Astrocyte (in vitro differentiated cells and primary cell): Measurements from ENCODE around the gene COX6B1.

Experiments
- CTCF ChIP-seq: IDR thresholded peaks from 2 replicates; pipeline ENCODE4 v1.5.1; 2011; ENCODE audit warnings: low read depth, mild to moderate bottlenecking, inconsistent platforms, low read length, moderate library complexity; ENCODE audit not compliant: insufficient read depth
- EZH2 ChIP-seq: IDR thresholded peaks from 2 replicates; pipeline ENCODE4 v1.6.1; 2012; ENCODE audit warnings: mild to moderate bottlenecking, low read length, inconsistent platforms; ENCODE audit not compliant: insufficient read depth

DNA sequence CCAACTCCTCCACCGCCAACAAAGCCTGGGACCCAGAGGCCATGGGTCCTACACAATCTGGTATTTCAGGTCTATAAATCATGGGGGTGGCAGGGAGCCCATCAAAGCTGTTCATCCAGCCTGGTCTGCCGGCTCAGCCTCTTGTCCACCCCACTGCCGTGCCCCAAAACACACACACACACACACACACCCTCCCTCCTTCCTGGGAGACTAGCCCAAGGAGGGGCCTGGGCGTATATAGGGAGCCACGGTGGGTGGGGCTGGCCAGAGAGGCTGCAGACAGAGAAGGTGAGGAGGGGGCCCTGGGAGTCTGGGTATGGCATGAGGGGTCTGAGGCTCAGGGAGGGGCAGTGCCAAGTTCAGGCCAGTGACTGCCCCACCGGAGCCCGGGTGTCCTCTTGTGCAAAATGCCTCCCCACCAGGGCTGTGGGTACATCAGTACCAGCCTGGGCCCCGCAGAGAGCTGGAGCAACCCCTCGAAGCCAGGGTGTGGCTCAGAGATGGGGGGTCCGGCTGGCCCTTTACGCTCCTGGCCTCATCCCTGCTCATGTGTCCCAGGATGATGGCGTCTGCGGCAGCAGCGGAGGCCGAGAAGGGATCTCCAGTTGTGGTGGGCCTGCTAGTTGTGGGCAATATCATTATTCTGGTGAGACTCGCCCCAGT, 18.3 kb downstream of the COX6B1 start, which contains the start of gene UPK1A:
- no peak for TF ChIP-seq CTCF
- TF ChIP-seq EZH2 = no peak
